Bronchial epithelial cell (primary cell): ENCODE data around the gene STX11. TPM values are rescaled to one million over a fixed set of nuclear protein-coding genes. Genes with fewer than 3 reads are reported as not detected.

Experiments
- DNase-seq: peaks from one replicate; pipeline ENCODE4 v3.0.0-alpha.2; 2010; ENCODE audit warnings: low read depth
- FAIRE-seq: peaks from 2 replicates; lab custom pipeline; 2011; peaks lifted over from hg19 to GRCh38; lab: Jason Lieb, UNC
- H3K27me3 ChIP-seq: 2 replicates; pipeline ENCODE4 v1.5.1; 2011; ENCODE audit warnings: low read length; ENCODE audit not compliant: control insufficient read depth, insufficient read depth
- H3K36me3 ChIP-seq: 2 replicates; pipeline ENCODE4 v1.5.1; 2011; ENCODE audit warnings: low read length; ENCODE audit not compliant: control insufficient read depth, insufficient read depth
- H3K4me3 ChIP-seq: 2 replicates; pipeline ENCODE4 v1.5.1; 2011; ENCODE audit warnings: mild to moderate bottlenecking, low read depth, low read length, control low read depth
- total RNA-seq: library from RNA; depleted of rRNA; stranded (reverse); fragments of >200 nt; gene quantifications from 2 replicates; pipeline ENCODE4 v1.2.1, GENCODE V29; 2014
- TF ChIP-seq, protein P1 (sequence below): IDR thresholded peaks from 2 replicates; pipeline ENCODE4 v1.5.1; 2011; ENCODE audit warnings: mild to moderate bottlenecking, moderate library complexity, low read length, control low read depth, inconsistent platforms; ENCODE audit not compliant: insufficient read depth, severe bottlenecking

Gene STX11
- total RNA-seq, 1 donor from 2014 or later: 0.26 TPM

GRCh38 chr6:144161975-144162374 is 11.7 kb downstream of the STX11 start:
- Histone ChIP-seq H3K36me3 (no peaks in the 10 kb centered on the region), H3K4me3 (no peak overlapping the region), H3K27me3 (no peaks in the 10 kb centered on the region)
- no peak for DNase-seq
- TF ChIP-seq, protein P1, sequence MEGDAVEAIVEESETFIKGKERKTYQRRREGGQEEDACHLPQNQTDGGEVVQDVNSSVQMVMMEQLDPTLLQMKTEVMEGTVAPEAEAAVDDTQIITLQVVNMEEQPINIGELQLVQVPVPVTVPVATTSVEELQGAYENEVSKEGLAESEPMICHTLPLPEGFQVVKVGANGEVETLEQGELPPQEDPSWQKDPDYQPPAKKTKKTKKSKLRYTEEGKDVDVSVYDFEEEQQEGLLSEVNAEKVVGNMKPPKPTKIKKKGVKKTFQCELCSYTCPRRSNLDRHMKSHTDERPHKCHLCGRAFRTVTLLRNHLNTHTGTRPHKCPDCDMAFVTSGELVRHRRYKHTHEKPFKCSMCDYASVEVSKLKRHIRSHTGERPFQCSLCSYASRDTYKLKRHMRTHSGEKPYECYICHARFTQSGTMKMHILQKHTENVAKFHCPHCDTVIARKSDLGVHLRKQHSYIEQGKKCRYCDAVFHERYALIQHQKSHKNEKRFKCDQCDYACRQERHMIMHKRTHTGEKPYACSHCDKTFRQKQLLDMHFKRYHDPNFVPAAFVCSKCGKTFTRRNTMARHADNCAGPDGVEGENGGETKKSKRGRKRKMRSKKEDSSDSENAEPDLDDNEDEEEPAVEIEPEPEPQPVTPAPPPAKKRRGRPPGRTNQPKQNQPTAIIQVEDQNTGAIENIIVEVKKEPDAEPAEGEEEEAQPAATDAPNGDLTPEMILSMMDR: no peak
- FAIRE-seq: no peak

DNA sequence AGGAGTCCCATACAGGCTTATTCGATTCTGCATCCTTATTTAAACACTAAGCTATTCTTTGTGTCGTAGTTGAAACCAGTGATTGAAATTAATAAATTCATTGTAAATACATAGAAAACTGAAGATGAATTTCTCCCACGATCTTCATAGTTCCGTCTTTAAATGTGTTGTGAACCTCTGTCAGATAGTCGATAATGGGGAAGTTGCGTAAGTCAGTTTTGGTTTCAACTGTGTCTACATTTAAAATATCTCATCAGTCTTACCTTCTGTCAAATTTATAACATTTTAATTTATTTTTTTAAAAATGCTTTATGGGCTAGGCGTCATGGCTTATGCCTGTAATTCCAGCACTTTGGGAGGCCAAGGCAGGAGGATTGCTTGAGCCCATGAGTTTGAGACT is 12.7 kb downstream of the STX11 start:
- Histone ChIP-seq H3K27me3 (no peaks in the 10 kb centered on the region), H3K4me3 (no peak overlapping the region), H3K36me3 (no peaks in the 10 kb centered on the region)
- no peak for DNase-seq
- TF ChIP-seq, protein P1: no peak
- no peak for FAIRE-seq

DNA sequence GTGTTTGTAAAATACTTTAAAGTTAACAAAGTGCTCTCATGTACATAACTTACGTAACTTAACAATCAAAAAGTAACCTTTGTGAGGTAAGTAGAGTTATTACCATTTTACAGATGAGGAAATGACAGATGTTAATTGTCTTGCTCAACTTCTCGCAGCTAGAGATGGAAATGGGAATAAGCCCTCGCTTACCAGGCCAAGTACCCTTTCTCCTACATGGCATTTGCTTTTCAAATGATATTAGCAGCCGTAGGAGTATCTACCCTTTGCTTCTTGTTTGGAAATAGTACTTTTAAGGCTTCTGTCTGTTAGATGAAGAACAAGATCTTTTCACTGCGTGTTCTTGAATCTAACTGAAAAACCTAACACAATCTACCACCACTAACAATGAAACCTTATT is 15.5 kb downstream of the STX11 start:
- H3K4me3 ChIP-seq: no peak overlapping the region
- FAIRE-seq: no peak
- no peaks in the 10 kb centered on the region for H3K36me3 ChIP-seq
- no peak for DNase-seq
- TF ChIP-seq, protein P1: no peak
- H3K27me3 ChIP-seq: no peaks in the 10 kb centered on the region

DNA sequence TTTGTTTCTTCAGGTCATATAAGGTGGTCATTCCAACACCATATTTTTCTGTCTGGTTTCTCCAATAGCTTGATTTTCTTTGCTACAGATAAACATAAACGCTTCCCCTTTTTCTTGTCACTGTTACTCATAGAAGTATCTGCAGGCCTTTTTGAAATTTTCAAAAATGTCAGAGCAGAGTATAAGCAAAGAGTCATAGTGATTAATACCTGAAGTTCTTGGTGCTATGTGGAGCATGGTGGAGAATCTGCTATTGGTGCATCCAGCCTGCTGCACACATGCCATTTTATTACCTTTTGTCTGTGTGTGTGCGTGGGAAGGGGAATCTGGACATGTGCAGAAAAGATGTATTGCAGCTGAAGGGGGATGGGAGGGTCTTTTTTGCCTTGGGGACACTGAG is 19.7 kb downstream of the STX11 start:
- H3K27me3 ChIP-seq: no peaks in the 10 kb centered on the region

GRCh38 chr6:144171406-144171805 is 21.1 kb downstream of the STX11 start:
- FAIRE-seq (no peak), DNase-seq (no peak)
- H3K27me3 ChIP-seq: no peaks in the 10 kb centered on the region
- no peaks in the 10 kb centered on the region for H3K36me3 ChIP-seq
- H3K4me3 ChIP-seq: no peak overlapping the region
- TF ChIP-seq, protein P1: no peak

More for the DNA sequence above, 19.7 kb downstream of the STX11 start:
- FAIRE-seq (no peak), DNase-seq (no peak)
- H3K4me3 ChIP-seq: no peak overlapping the region
- TF ChIP-seq, protein P1: no peak
- H3K36me3 ChIP-seq: no peaks in the 10 kb centered on the region

DNA sequence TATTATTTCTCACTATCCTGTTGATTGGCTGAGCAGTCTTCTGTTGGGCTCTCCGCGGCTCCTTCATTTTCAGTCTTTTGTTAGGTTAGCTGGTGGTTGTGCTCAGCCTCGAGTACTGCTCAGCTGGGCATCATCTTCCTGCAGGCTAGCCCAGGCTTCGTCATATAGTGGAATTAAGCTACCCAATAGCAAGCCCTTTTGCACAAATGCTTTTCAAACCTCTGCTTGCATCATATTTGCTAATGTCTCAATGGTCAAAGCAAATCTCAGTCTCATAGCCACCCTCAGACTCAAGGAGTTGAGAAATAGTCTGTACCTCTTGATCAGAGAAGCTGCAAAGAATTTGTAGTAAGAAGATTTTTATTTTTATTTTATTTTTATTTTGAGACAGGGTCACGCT is 23.7 kb downstream of the STX11 start:
- DNase-seq (no peak), FAIRE-seq (no peak)
- Histone ChIP-seq H3K27me3 (no peaks in the 10 kb centered on the region), H3K4me3 (no peak overlapping the region), H3K36me3 (no peaks in the 10 kb centered on the region)
- TF ChIP-seq, protein P1: no peak
